C4-2B (cell line): ENCODE results near the gene TOM1L2.

Source experiments
- H3K27ac ChIP-seq: fragments of 450-650 bp; 2 replicates; pipeline ENCODE4 v1.5.1; 2017
- CTCF ChIP-seq: fragments of 450-650 bp; conservative IDR thresholded peaks from 2 replicates; pipeline ENCODE4 v1.5.1; 2017; ENCODE audit warnings: mild to moderate bottlenecking
- ZFX ChIP-seq: fragments of 450-650 bp; IDR thresholded peaks from 2 replicates; pipeline ENCODE4 v1.6.1; 2017

TOM1L2 gene

GRCh38 chr17:17837380-17837821 is 134.8 kb downstream of the TOM1L2 start:
- peak overlapping the region; percentile 99 for H3K27ac ChIP-seq
- TF ChIP-seq ZFX (no peak), CTCF (no peak)

- TF ChIP-seq CTCF (no peak), ZFX (no peak; the same call in 1 of the 2 replicates)
- H3K27ac ChIP-seq: peak within 1 kb of the TSS; percentile 99
Measured at GRCh38 chr17:17836818-17837379, 135.3 kb downstream of the TOM1L2 start, which contains the start of gene SREBF1. Gene SREBF1 (minus strand): TSS chr17:17836986. CDS start chr17:17836817, 169 bp downstream.

- peak overlapping the region; percentile 99 for H3K27ac ChIP-seq
- peak; percentile 54; the same call in 1 of the 2 replicates for TF ChIP-seq ZFX
- no peak for TF ChIP-seq CTCF
Measured at GRCh38 chr17:17836250-17836817, 135.9 kb downstream of the TOM1L2 start.

- H3K27ac ChIP-seq: peak overlapping the region; percentile 99
- TF ChIP-seq ZFX: no peak
- no peak for TF ChIP-seq CTCF
Measured at GRCh38 chr17:17835415-17836249, 136.6 kb downstream of the TOM1L2 start.

GRCh38 chr17:17834974-17835373 is 137.2 kb downstream of the TOM1L2 start:
- no peak for TF ChIP-seq ZFX
- H3K27ac ChIP-seq: peak overlapping the region; percentile 99

- TF ChIP-seq ZFX: no peak
- no peak for TF ChIP-seq CTCF
- H3K27ac ChIP-seq: peak overlapping the region; percentile 99
Measured at GRCh38 chr17:17833658-17834357, 138.4 kb downstream of the TOM1L2 start.

GRCh38 chr17:17832032-17832363 is 140.2 kb downstream of the TOM1L2 start:
- no peak for TF ChIP-seq CTCF
- TF ChIP-seq ZFX: no peak
- H3K27ac ChIP-seq: no peak overlapping the region
